ENCODE results near the gene CHERP.

The CHERP gene

DNA sequence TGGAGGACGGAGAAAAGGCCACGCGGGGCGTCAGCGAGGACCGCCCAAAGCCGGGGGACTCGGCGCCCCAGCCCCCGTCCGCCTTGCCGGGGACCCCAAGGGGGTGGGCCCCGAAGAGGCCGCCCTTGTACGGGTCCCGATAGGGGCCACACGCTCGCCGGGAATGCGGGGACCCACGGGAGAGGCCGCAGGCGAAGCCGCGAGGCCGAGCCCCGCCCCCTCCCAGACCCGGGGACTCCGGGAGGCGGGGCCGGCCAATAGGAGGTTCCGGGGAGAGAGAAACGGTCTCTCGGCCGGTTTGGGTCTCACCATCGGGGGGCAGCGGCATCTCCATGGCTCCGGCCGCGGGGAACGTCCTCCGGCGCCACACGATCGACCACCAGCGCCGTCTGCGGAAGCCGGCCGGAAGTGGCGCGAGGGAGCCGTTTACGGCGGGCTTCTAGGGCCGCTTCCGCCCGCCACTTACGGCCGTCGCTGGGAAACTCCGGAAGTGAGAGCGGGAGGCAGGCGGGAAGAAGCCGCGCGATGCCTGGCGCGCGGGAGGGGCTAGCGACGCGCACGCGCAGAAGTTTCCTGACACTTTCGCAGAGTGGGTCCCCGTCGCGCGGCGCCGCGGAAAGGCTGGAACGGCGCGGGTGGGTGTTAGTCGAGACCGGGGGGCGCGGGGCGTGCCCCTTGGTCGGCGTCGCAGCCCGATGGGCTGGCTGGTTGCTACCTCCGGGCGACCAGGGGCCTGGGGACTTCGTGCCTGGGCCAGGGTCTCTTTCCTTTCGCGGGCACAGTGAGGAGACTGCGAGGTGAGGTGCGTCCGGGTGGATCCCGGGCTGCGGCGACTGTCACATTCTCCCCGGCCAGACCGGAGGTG lies at the start of gene CHERP:
Gene CHERP (minus strand): TSS at position 393 of the 865 bp plus-strand sequence. CDS start 59 bp downstream, at position 334.
- H3K4me3 ChIP-seq (ENCODE audit: control insufficient read depth, low read depth, low read length), result peak within 1 kb of the TSS; percentile 96
- DNase-seq (ENCODE audit: low read depth), result peak; percentile 52
- no peak for TF ChIP-seq CTCF (IDR thresholded peaks at IDR 0.05; ENCODE audit: control insufficient read depth, insufficient read depth, low read depth, low read length, missing control alignments)

GRCh38 chr19:16590876-16591802 lies 48.9 kb upstream of the CHERP start:
- no peak for TF ChIP-seq CTCF (IDR thresholded peaks at IDR 0.05; ENCODE audit: control insufficient read depth, insufficient read depth, low read depth, low read length, missing control alignments)

DNA sequence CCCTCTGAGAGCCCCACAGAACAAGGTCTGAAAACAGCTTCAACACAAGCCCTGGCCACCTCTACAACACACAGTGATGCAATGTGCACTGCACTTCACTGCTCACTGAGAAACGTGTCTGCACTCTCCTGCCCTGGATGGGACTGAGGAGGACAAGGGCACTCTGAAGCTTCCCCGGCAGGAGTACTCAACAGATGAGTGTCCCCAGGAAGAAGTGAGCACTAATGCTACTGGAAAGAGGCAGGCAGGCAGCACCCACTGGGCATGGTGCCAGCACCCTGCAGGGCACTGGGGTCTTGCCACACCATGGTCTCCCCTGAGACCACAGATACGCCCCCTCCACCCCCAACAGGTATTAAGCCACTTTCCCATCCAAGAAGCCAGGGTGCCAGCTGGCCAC lies 47.7 kb upstream of the CHERP start:
- H3K4me3 ChIP-seq (ENCODE audit: control insufficient read depth, low read depth, low read length), result no peak overlapping the region
- no peak for DNase-seq (ENCODE audit: low read depth)
- TF ChIP-seq CTCF (IDR thresholded peaks at IDR 0.05; ENCODE audit: control insufficient read depth, insufficient read depth, low read depth, low read length, missing control alignments), result no peak

More at GRCh38 chr19:16590876-16591802, 48.9 kb upstream of the CHERP start:
- H3K4me3 ChIP-seq (ENCODE audit: control insufficient read depth, low read depth, low read length), result no peak overlapping the region
- no peak for DNase-seq (ENCODE audit: low read depth)

GRCh38 chr19:16588824-16589577 lies 46.8 kb upstream of the CHERP start:
- H3K4me3 ChIP-seq (ENCODE audit: control insufficient read depth, low read depth, low read length), result no peak overlapping the region
- no peak for DNase-seq (ENCODE audit: low read depth)
- TF ChIP-seq CTCF (IDR thresholded peaks at IDR 0.05; ENCODE audit: control insufficient read depth, insufficient read depth, low read depth, low read length, missing control alignments), result no peak

GRCh38 chr19:16587833-16588823 lies 45.9 kb upstream of the CHERP start:
- DNase-seq (ENCODE audit: low read depth), result no peak
- H3K4me3 ChIP-seq (ENCODE audit: control insufficient read depth, low read depth, low read length), result no peak overlapping the region
- TF ChIP-seq CTCF (IDR thresholded peaks at IDR 0.05; ENCODE audit: control insufficient read depth, insufficient read depth, low read depth, low read length, missing control alignments), result no peak
